Bronchial epithelial cell (primary cell): ENCODE results near the gene BTBD2. TPM values are rescaled to one million over a fixed set of nuclear protein-coding genes. Genes with fewer than 3 reads are reported as not detected.
"Not testable (repeated sequence)": the region's sequence is repeated elsewhere in the genome, so short reads cannot be mapped to it uniquely, and the experiment has no call there.

Experiments used
- DNase-seq: peaks from one replicate; pipeline ENCODE4 v3.0.0-alpha.2; 2010; ENCODE audit warnings: low read depth
- FAIRE-seq: peaks from 2 replicates; lab custom pipeline; 2011; peaks lifted over from hg19 to GRCh38; lab: Jason Lieb, UNC
- H3K27me3 ChIP-seq: 2 replicates; pipeline ENCODE4 v1.5.1; 2011; ENCODE audit warnings: low read length; ENCODE audit not compliant: control insufficient read depth, insufficient read depth
- H3K36me3 ChIP-seq: 2 replicates; pipeline ENCODE4 v1.5.1; 2011; ENCODE audit warnings: low read length; ENCODE audit not compliant: control insufficient read depth, insufficient read depth
- H3K4me3 ChIP-seq: 2 replicates; pipeline ENCODE4 v1.5.1; 2011; ENCODE audit warnings: mild to moderate bottlenecking, low read depth, low read length, control low read depth
- CTCF ChIP-seq: IDR thresholded peaks from 2 replicates; pipeline ENCODE4 v1.5.1; 2011; ENCODE audit warnings: mild to moderate bottlenecking, moderate library complexity, low read length, control low read depth, inconsistent platforms; ENCODE audit not compliant: insufficient read depth, severe bottlenecking
- total RNA-seq: library from RNA; depleted of rRNA; stranded (reverse); fragments of >200 nt; gene quantifications from 2 replicates; pipeline ENCODE4 v1.2.1, GENCODE V29; 2014

Gene BTBD2
- total RNA-seq, 1 donor from 2014 or later: 23.2 TPM

DNA sequence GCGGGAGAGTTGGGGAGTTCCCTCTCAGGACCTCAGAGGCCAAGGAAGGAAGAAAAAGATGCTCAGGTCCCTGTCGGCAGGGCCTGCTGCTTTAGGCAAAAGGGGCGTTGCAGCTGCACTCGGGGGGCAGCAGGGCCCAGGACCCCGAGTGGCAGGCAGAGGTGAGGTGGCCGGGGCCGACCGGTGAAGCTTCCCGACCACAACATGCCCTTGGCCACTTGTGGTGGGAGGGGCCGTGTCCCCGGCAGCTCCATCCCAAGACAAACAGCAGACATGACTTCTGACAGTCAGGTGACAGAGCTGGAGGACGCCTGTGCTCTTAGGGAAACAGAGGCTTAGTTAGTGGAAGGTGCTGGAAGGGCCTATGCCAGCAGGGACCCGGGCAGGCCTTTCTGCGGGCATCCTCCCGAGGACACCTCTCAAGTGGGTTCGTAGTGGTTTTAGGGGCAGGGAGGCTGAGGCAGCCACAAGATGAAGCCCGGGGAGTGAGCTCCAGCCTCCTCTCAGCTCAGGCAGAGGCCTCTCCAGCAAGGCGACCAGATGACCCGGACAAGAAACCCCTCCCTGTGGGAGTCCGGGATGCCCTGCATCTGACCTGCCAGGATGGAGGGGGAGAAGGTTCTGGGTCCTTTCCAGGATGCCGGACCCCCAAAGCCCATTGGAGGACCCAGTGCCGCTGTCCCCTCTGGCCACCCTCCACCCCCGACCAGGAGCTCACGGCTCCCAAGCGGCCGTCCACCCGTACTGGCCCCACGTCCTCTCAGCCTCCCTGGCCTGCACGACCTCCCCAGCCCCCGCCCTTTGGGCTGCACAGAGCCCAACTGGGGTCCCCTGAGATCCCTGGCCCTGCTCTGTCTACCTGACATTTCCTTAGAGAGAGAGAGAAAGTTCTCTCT, 24.2 kb downstream of the BTBD2 start:
- H3K4me3 ChIP-seq: no peak overlapping the region
- peaks cover 29% of the 10 kb centered on the region for H3K36me3 ChIP-seq
- TF ChIP-seq CTCF: no peak
- no peak for DNase-seq
- FAIRE-seq: no peak
- H3K27me3 ChIP-seq: no peaks in the 10 kb centered on the region

DNA sequence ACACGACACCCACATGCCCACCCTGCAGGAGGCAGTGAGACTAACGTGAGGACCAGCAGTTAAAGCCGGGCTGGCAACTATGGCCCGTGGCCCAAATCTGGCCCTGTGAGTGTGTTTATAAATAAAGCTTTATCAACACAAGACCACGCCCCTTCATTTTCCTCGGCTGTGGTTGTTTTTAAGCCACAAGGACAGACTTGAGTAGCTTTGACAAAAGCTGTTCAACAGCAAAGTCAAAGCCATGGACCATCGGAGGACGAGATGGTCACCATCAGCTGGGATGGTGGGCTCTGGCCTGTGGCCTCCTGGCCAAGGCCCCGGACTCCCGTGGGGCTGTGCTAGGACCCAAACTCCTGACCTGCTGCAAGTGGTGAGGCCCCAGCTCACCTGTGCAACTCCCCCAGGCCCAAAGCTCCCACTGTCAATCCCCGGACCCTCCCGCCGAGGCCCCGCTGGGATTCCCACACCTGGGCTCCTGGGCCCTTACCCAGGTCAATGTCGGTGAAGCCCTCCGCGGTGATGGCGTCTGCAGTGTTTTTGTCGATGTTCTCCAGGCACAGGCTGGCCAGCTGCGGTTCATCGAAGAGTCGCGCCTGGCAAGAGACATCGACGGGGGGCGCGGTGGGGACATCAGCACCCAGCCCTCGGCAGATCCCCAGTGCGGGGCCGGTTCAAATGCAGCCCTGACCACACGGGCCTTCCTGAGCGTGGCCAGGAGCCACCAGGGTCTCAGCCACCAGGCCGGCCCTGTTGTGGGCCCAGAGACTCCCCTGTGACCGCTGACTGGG, 25.1 kb downstream of the BTBD2 start:
- H3K4me3 ChIP-seq: no peak overlapping the region
- H3K36me3 ChIP-seq: peaks cover 32% of the 10 kb centered on the region
- DNase-seq (no peak), FAIRE-seq (no peak)
- no peak for TF ChIP-seq CTCF
- H3K27me3 ChIP-seq: no peaks in the 10 kb centered on the region

DNA sequence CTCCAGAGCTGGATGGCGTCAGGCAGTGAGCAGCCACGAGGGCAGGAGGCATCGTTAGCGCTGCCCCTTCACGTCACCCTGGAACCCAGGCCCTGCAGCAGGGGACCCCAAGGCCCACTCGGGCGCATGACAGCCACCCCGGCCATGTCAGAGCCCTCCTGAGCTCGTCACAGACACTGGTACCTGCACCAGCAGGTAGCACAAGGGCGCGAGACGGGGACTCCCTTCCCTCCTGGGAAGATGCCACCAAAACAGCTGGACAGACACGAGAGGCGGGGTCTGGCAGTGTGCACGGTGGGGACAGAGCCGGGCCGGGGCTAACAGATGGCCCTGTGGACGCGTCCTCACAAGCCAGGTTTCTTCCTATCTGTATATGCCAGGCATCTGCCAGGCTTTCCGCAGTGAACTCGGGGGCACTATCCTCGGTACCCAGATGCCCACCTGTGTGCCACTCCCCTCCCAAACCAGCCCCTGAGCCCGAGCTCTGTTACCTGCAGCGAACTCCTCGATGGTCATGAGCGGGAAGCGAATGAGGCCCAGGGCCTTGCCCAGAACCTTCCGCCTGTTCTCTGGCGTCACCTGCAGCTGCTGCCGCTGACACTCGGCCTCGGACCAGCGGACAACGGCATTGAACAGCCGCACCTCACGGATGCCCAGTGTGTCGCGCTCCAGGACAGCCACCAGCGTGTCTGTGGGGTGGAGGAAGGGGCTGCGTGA, 25.8 kb downstream of the BTBD2 start:
- FAIRE-seq (no peak), DNase-seq (no peak)
- TF ChIP-seq CTCF: no peak
- Histone ChIP-seq H3K4me3 (no peak overlapping the region), H3K27me3 (no peaks in the 10 kb centered on the region), H3K36me3 (peaks cover 32% of the 10 kb centered on the region)

- peaks cover 32% of the 10 kb centered on the region for H3K36me3 ChIP-seq
- not testable (repeated sequence) for H3K4me3 ChIP-seq, DNase-seq, FAIRE-seq, H3K27me3 ChIP-seq
Measured at GRCh38 chr19:1988464-1988863, 27.1 kb downstream of the BTBD2 start.

- no peak overlapping the region for H3K4me3 ChIP-seq
Measured at GRCh38 chr19:1987197-1988187, 28.0 kb downstream of the BTBD2 start.

More at GRCh38 chr19:1987197-1988187, 28.0 kb downstream of the BTBD2 start:
- Histone ChIP-seq H3K36me3 (peaks cover 30% of the 10 kb centered on the region), H3K27me3 (no peaks in the 10 kb centered on the region)
- TF ChIP-seq CTCF: no peak
- FAIRE-seq (no peak), DNase-seq (no peak)
